Common myeloid progenitor, CD34-positive (primary cell): Measurements from ENCODE around the gene CYP4A22.
"Not testable (repeated sequence)": the region's sequence is repeated elsewhere in the genome, so short reads cannot be mapped to it uniquely, and the experiment has no call there.

Experiments used
- CTCF ChIA-PET: fragments of 350-600 bp; sonication (Branson Sonifier 250); formaldehyde crosslinking; loops from one replicate; lab custom pipeline; 2021; ENCODE audit warnings: antibody characterized with exemption; lab: Charles Lee
- POLR2A ChIA-PET: fragments of 350-600 bp; sonication (Branson Sonifier 250); formaldehyde crosslinking; loops from one replicate; lab custom pipeline; 2021; ENCODE audit warnings: antibody characterized with exemption; lab: Charles Lee
- DNase-seq, 3 donors: peaks; one replicate each; pipeline versions ENCODE4 v3.0.0 to v3.0.0-alpha.2; 2013
- H3K27ac ChIP-seq, 2 experiments: 1 replicate in 1 of 2; 2 replicates in 1 of 2; pipeline ENCODE4 v1.7.0; 2013; ENCODE audit warnings: inconsistent platforms in 2 of 2, low read length in 2 of 2, mild to moderate bottlenecking in 2 of 2, low read depth in 1 of 2, moderate library complexity in 1 of 2; ENCODE audit not compliant: severe bottlenecking in 2 of 2, insufficient read depth in 1 of 2, poor library complexity in 1 of 2
- H3K27me3 ChIP-seq, 5 experiments: replicated peaks in 2 of 5; 1 replicate in 3 of 5; 2 replicates in 2 of 5; pipeline versions ENCODE4 v1.6.1 to v1.7.0; 2013; ENCODE audit warnings: low read length in 4 of 5, mild to moderate bottlenecking in 2 of 5, moderate library complexity in 2 of 5, inconsistent platforms in 1 of 5; ENCODE audit not compliant: insufficient read depth in 5 of 5, control insufficient read depth in 4 of 5
- H3K36me3 ChIP-seq, 4 experiments: 1 replicate in 2 of 4; 2 replicates in 2 of 4; pipeline versions ENCODE4 v1.6.1 to v1.7.0; 2013; ENCODE audit warnings: low read length in 3 of 4, control low read depth in 1 of 4, mild to moderate bottlenecking in 1 of 4; ENCODE audit not compliant: control insufficient read depth in 4 of 4, insufficient read depth in 4 of 4
- H3K4me1 ChIP-seq, 4 experiments: 1 replicate in 3 of 4; 2 replicates in 1 of 4; pipeline versions ENCODE4 v1.6.1 to v1.7.1; 2013; ENCODE audit warnings: low read length in 3 of 4, mild to moderate bottlenecking in 3 of 4, control low read depth in 1 of 4, inconsistent platforms in 1 of 4, moderate library complexity in 1 of 4; ENCODE audit not compliant: control insufficient read depth in 4 of 4, insufficient read depth in 4 of 4; ENCODE audit errors: control extremely low read depth in 1 of 4
- H3K4me3 ChIP-seq, 7 experiments: 1 replicate in 4 of 7; 2 replicates in 3 of 7; pipeline versions ENCODE4 v1.5.1 to v1.7.0; 2013; ENCODE audit warnings: mild to moderate bottlenecking in 7 of 7, low read length in 6 of 7, moderate library complexity in 6 of 7, inconsistent platforms in 2 of 7, low read depth in 2 of 7, control low read depth in 1 of 7; ENCODE audit not compliant: insufficient read depth in 4 of 7, control insufficient read depth in 1 of 7; ENCODE audit errors: extremely low read depth in 1 of 7
- H3K9me3 ChIP-seq, 5 experiments: 1 replicate in 4 of 5; 2 replicates in 1 of 5; pipeline versions ENCODE4 v1.6.1 to v1.7.1; 2013; ENCODE audit warnings: low read length in 4 of 5, mild to moderate bottlenecking in 2 of 5, inconsistent platforms in 1 of 5, low read depth in 1 of 5, moderate library complexity in 1 of 5; ENCODE audit not compliant: control insufficient read depth in 4 of 5, insufficient read depth in 2 of 5; ENCODE audit errors: control extremely low read depth in 1 of 5
- WGBS: methylation state at CpG from one replicate; pipeline ENCODE4 v1.1.5; 2013; ENCODE audit not compliant: insufficient coverage; 5-methylcytosine and 5-hydroxymethylcytosine counted together

Gene CYP4A22

DNA sequence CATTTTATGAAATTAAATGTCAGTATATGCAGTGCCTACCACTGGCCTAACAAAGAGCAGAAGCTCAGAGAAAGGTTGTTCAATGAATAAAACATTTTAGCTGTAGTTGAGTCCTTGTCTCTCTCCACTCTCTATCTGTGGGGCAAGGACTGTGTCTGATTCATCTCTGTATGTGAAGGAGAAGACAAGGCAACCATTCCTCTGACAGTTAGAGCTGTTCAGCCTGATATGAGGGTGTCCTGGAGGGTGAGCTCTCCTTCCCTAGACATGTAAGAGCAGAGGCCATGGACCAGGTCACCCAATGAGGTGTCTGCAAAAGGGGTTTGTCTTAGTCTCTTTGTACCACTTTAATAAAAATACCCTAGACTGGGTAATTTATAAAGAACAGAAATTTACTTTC, 57.1 kb downstream of the CYP4A22 start:
- Histone ChIP-seq H3K27ac (no peak overlapping the region), H3K27me3 (no peaks in the 10 kb centered on the region), H3K36me3 (no peaks in the 10 kb centered on the region), H3K4me3 (no peak overlapping the region), H3K4me1 (peaks cover 0 to 27% (median 21%) of the 10 kb centered on the region in 4 experiments), H3K9me3 (no peaks in the 10 kb centered on the region)
- ChIA-PET CTCF (interaction anchor here (0.9 to 11.7 kb wide), 16 partner anchors 9 to 197 kb away, joined by 3 to 259 read pairs (median 6); partner anchors contain the start of genes CMPK1 and TAL1), POLR2A (interaction anchor here (0.6 to 0.9 kb wide), 2 partner anchors 10 to 35 kb away, joined by 3 read pairs; no protein-coding TSS in a partner anchor)
- DNase-seq = no peak

DNA sequence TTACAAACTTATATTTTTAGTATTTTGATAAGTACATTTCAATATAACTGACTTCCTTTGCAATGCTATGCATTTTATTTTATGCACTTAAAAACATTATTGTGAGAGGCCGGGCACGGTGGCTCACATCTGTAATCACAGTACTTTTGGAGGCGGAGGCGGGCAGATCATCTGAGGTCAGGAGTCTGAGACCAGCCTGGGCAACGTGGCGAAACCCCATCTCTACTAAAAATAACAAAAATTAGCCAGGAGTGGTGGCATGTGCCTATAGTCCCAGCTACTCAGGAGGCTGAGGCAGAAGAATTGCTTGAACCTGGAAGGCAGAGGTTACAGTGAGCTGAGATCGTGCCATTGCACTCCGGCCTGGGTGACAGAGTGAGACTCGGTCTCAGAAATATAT, 58.7 kb downstream of the CYP4A22 start:
- DNase-seq, H3K4me3 ChIP-seq, H3K36me3 ChIP-seq, H3K27ac ChIP-seq, POLR2A ChIA-PET, H3K9me3 ChIP-seq, H3K27me3 ChIP-seq: not testable (repeated sequence)
- H3K4me1 ChIP-seq = peaks cover 0 to 16% (median 10%) of the 10 kb centered on the region in 4 experiments
- CTCF ChIA-PET = interaction anchor here (0.6 to 3.8 kb wide), 7 partner anchors 12 to 67 kb away, joined by 3 to 9 read pairs (median 4); no protein-coding TSS in a partner anchor
- 92% methylated on average over 2 of the region's 9 CpGs for WGBS

DNA sequence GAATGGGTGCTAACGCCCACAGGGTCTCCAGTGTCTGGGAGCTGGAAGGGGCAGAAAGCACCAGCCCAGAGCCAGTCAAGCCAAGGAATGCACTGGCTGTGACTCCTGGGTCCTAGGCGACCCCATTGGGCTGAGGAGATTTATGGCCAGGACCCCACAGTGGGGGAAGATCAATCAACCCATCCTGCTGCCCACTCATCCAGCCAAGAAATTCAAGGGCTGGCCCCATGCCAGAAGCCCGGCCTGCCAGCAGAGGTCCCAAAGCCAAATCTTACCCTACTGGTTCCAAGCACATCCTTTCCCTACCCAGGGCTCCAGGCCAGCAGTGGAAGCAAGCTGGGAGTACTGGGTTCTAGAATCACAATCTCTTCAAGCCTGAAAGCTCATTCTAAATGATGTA, 59.4 kb downstream of the CYP4A22 start:
- Histone ChIP-seq H3K27ac (no peak overlapping the region), H3K27me3 (no peaks in the 10 kb centered on the region), H3K9me3 (no peaks in the 10 kb centered on the region), H3K4me1 (peaks cover 0 to 18% (median 12%) of the 10 kb centered on the region in 4 experiments), H3K36me3 (no peaks in the 10 kb centered on the region), H3K4me3 (no peak overlapping the region)
- ChIA-PET POLR2A (no interaction called here), CTCF (interaction anchor here (0.6 to 3.8 kb wide), 12 partner anchors 11 to 67 kb away, joined by 3 to 9 read pairs (median 4); no protein-coding TSS in a partner anchor)
- DNase-seq = no peak
- WGBS = 55% methylated on average over 2 of the region's 3 CpGs

DNA sequence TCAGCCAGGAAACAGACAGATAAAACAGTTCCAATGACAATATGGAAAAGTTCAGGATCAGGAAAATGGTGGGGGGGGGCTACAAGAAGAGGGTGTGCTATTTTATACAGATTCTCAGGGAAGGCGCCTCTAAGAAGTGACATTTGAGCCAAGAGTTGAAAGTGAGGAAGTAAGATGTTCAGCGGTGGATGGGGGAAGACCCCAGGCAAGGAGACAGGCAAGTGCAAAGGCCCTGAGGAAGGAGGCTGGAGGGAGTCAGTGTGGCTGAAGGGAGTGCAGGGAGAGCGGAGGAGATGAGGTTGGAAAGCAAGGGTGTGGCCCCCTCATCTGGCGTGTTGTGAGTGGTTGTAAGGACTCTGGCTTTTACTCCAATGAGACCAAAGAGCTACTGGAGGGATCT, 61.0 kb downstream of the CYP4A22 start:
- no peak for DNase-seq
- H3K36me3 ChIP-seq = no peaks in the 10 kb centered on the region
- 95% methylated on average over 3 of the region's 4 CpGs for WGBS
- CTCF ChIA-PET = interaction anchor here (1.0 to 3.8 kb wide), 4 partner anchors 11 to 65 kb away, joined by 3 to 29 read pairs (median 7); no protein-coding TSS in a partner anchor
- no peaks in the 10 kb centered on the region for H3K27me3 ChIP-seq
- peaks cover 0 to 12% (median 3%) of the 10 kb centered on the region in 4 experiments for H3K4me1 ChIP-seq
- POLR2A ChIA-PET = no interaction called here
- no peaks in the 10 kb centered on the region for H3K9me3 ChIP-seq
- no peak overlapping the region for H3K27ac ChIP-seq
- H3K4me3 ChIP-seq = no peak overlapping the region
